GM23338 (cell line): ENCODE results near the gene MAMSTR. TPM values are rescaled to one million over a fixed set of nuclear protein-coding genes. Genes with fewer than 3 reads are reported as not detected.

ENCODE experiments used
- ATAC-seq: fragments of 200-7000 bp; cut with Tn5 transposase; 3 replicates; pipeline ENCODE4 v1.9.1; 2020
- DNase-seq: peaks from one replicate; pipeline ENCODE4 v3.0.0-alpha.2; 2015; ENCODE audit warnings: low spot score
- H2AFZ ChIP-seq: fragments of 200-600 bp; sonication (generic); 2 replicates; pipeline ENCODE4 v1.8.0; 2016; ENCODE audit warnings: antibody characterized with exemption, mild to moderate bottlenecking, moderate library complexity
- H3F3A ChIP-seq: fragments of 200-600 bp; sonication (generic); replicated peaks from 2 replicates; pipeline ENCODE4 v1.8.0; 2017; ENCODE audit warnings: antibody characterized with exemption, mixed run types, low read depth
- H3K27ac ChIP-seq: fragments of 200-600 bp; sonication (generic); 2 replicates; pipeline ENCODE4 v1.6.1; 2016; ENCODE audit warnings: low read depth
- H3K27me3 ChIP-seq: fragments of 200-600 bp; sonication (generic); 2 replicates; pipeline ENCODE4 v1.8.0; 2016; ENCODE audit warnings: mild to moderate bottlenecking, mixed run types, moderate library complexity; ENCODE audit not compliant: insufficient read depth
- H3K36me3 ChIP-seq: fragments of 200-600 bp; sonication (generic); 2 replicates; pipeline ENCODE4 v1.8.0; 2016; ENCODE audit warnings: mild to moderate bottlenecking; ENCODE audit not compliant: insufficient read depth
- H3K4me1 ChIP-seq: fragments of 200-600 bp; sonication (generic); 2 replicates; pipeline ENCODE4 v1.8.0; 2016; ENCODE audit warnings: mild to moderate bottlenecking, moderate library complexity; ENCODE audit not compliant: insufficient read depth
- H3K4me2 ChIP-seq: fragments of 200-600 bp; sonication (generic); 2 replicates; pipeline ENCODE4 v1.7.1; 2017; ENCODE audit warnings: mixed run types
- H3K4me3 ChIP-seq: fragments of 200-600 bp; sonication (generic); 2 replicates; pipeline ENCODE4 v1.6.1; 2016; ENCODE audit warnings: mixed run types
- H3K79me2 ChIP-seq: fragments of 200-600 bp; sonication (generic); replicated peaks from 2 replicates; pipeline ENCODE4 v1.8.0; 2017; ENCODE audit warnings: mild to moderate bottlenecking; ENCODE audit not compliant: insufficient read depth
- H3K9me2 ChIP-seq: fragments of 200-600 bp; sonication (generic); 2 replicates; pipeline ENCODE4 v1.8.0; 2017; ENCODE audit not compliant: insufficient read depth
- H4K20me1 ChIP-seq: fragments of 200-600 bp; sonication (generic); replicated peaks from 2 replicates; pipeline ENCODE4 v1.8.0; 2017; ENCODE audit warnings: mild to moderate bottlenecking; ENCODE audit not compliant: insufficient read depth
- H3K27ac Mint-ChIP-seq: 2 replicates; pipeline ENCODE4 v1.8.0; 2020; ENCODE audit warnings: inconsistent platforms, mild to moderate bottlenecking, moderate library complexity, mixed read lengths
- H3K27me3 Mint-ChIP-seq: 3 replicates; pipeline ENCODE4 v1.8.0; 2022; ENCODE audit warnings: low read depth, mild to moderate bottlenecking, moderate library complexity, mixed read lengths, inconsistent platforms; ENCODE audit not compliant: insufficient read depth, poor library complexity
- H3K36me3 Mint-ChIP-seq: 3 replicates; pipeline ENCODE4 v1.8.0; 2021; ENCODE audit warnings: low read depth, mild to moderate bottlenecking, inconsistent platforms, moderate library complexity, mixed read lengths
- H3K4me1 Mint-ChIP-seq: 3 replicates; pipeline ENCODE4 v1.8.0; 2020; ENCODE audit warnings: mild to moderate bottlenecking, inconsistent platforms, mixed read lengths
- H3K4me3 Mint-ChIP-seq: 3 replicates; pipeline ENCODE4 v1.8.0; 2021; ENCODE audit warnings: moderate library complexity, mild to moderate bottlenecking, inconsistent platforms, mixed read lengths
- H3K9me3 Mint-ChIP-seq: 3 replicates; pipeline ENCODE4 v1.8.0; 2020; ENCODE audit warnings: moderate library complexity, mild to moderate bottlenecking, inconsistent platforms, mixed read lengths
- JUNB ChIP-seq: IDR thresholded peaks from one replicate; pipeline ENCODE4 v1.6.1; 2016; ENCODE audit warnings: antibody characterized with exemption; ENCODE audit not compliant: unreplicated experiment
- POLR2AphosphoS5 ChIP-seq: IDR thresholded peaks from 2 replicates; pipeline ENCODE4 v1.6.1; 2016; ENCODE audit warnings: antibody characterized with exemption, low read depth
- ZNF114 ChIP-seq: fragments of 250-450 bp; sonication (Bioruptor Pico); IDR thresholded peaks from 2 replicates; pipeline ENCODE4 v1.5.0; 2020; ENCODE audit warnings: mild to moderate bottlenecking, moderate library complexity
- ZNF331 ChIP-seq: fragments of 250-450 bp; sonication (Bioruptor Pico); IDR thresholded peaks from 2 replicates; pipeline ENCODE4 v1.5.0; 2020; ENCODE audit warnings: low read depth, mild to moderate bottlenecking, moderate library complexity
- polyA plus RNA-seq: library from polyadenylated mRNA; unstranded; fragments of >200 nt; fragmentation: Nextera tagmentation; extraction: Ambion mirVana; gene quantifications from 2 replicates; pipeline ENCODE4 v1.2.1, GENCODE V29; 2016
- total RNA-seq: library from RNA; depleted of rRNA; stranded (reverse); fragments of >200 nt; shearing (Covaris generic); gene quantifications from 2 replicates; pipeline ENCODE4 v1.2.3, GENCODE V29; 2014
- TF ChIP-seq, protein P1 (sequence below): fragments of 250-450 bp; sonication (Bioruptor Pico); IDR thresholded peaks from 2 replicates; pipeline ENCODE4 v1.5.0; 2020; ENCODE audit warnings: mild to moderate bottlenecking, moderate library complexity

MAMSTR gene
- total and polyA plus RNA-seq, 2 experiments from 2014 or later = 1.9 to 2.0 TPM

DNA sequence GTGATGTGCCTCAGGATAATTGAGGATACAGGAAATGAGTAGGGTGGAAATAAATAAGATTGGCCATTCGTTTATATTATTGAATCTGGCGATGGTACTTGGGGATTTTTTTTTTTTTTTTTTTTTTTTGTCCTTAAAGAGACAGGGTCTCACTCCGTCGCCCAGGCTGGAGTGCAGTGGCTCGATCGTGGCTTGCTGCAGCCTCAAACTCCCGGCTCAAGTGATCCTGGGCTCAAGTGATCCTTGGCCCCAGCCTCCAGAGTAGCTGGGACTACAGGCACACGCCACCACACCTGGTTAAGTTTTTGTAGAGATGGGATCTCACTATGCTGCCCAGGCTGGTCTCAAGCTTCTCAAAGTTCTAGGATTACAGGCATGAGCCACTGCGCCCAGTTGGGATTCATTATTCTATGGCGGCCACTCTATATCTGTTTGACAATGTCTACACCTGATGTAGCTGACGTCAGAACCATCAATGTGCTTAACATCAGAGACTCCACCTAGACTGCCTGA lies 2.7 kb upstream of the MAMSTR start:
- H3K4me2 ChIP-seq = no peak overlapping the region
- DNase-seq = no peak
- peaks cover 3% of the 10 kb centered on the region; the same call in 1 of the 3 replicates for H3K9me3 Mint-ChIP-seq
- no peak overlapping the region for H3K27ac Mint-ChIP-seq
- H3K36me3 ChIP-seq = no peaks in the 10 kb centered on the region
- H3K4me3 Mint-ChIP-seq = peak overlapping the region; percentile 24; the same call in 2 of the 3 replicates
- H3K9me2 ChIP-seq = no peaks in the 10 kb centered on the region
- no peak overlapping the region for H3K27ac ChIP-seq
- no peaks in the 10 kb centered on the region for H3K79me2 ChIP-seq
- peaks cover 27% of the 10 kb centered on the region for H3K4me1 Mint-ChIP-seq
- peaks cover 5% of the 10 kb centered on the region; the same call in 2 of the 3 replicates for H3K36me3 Mint-ChIP-seq
- H3K4me1 ChIP-seq = peaks cover 21% of the 10 kb centered on the region
- H3K4me3 ChIP-seq = no peak overlapping the region
- H3F3A ChIP-seq = 0 out of 2 replicates have a peak, but pooled peaks cover 3% of the 10 kb centered on the region
- no peaks in the 10 kb centered on the region; the same call in 1 of the 2 replicates for H4K20me1 ChIP-seq
- H3K27me3 ChIP-seq = no peaks in the 10 kb centered on the region
- no peak overlapping the region for H2AFZ ChIP-seq
- no peak for ATAC-seq
- peaks cover 17% of the 10 kb centered on the region for H3K27me3 Mint-ChIP-seq
- TF ChIP-seq POLR2AphosphoS5 (no peak), ZNF114 (no peak), ZNF331 (no peak), JUNB (no peak)
- TF ChIP-seq, protein P1, sequence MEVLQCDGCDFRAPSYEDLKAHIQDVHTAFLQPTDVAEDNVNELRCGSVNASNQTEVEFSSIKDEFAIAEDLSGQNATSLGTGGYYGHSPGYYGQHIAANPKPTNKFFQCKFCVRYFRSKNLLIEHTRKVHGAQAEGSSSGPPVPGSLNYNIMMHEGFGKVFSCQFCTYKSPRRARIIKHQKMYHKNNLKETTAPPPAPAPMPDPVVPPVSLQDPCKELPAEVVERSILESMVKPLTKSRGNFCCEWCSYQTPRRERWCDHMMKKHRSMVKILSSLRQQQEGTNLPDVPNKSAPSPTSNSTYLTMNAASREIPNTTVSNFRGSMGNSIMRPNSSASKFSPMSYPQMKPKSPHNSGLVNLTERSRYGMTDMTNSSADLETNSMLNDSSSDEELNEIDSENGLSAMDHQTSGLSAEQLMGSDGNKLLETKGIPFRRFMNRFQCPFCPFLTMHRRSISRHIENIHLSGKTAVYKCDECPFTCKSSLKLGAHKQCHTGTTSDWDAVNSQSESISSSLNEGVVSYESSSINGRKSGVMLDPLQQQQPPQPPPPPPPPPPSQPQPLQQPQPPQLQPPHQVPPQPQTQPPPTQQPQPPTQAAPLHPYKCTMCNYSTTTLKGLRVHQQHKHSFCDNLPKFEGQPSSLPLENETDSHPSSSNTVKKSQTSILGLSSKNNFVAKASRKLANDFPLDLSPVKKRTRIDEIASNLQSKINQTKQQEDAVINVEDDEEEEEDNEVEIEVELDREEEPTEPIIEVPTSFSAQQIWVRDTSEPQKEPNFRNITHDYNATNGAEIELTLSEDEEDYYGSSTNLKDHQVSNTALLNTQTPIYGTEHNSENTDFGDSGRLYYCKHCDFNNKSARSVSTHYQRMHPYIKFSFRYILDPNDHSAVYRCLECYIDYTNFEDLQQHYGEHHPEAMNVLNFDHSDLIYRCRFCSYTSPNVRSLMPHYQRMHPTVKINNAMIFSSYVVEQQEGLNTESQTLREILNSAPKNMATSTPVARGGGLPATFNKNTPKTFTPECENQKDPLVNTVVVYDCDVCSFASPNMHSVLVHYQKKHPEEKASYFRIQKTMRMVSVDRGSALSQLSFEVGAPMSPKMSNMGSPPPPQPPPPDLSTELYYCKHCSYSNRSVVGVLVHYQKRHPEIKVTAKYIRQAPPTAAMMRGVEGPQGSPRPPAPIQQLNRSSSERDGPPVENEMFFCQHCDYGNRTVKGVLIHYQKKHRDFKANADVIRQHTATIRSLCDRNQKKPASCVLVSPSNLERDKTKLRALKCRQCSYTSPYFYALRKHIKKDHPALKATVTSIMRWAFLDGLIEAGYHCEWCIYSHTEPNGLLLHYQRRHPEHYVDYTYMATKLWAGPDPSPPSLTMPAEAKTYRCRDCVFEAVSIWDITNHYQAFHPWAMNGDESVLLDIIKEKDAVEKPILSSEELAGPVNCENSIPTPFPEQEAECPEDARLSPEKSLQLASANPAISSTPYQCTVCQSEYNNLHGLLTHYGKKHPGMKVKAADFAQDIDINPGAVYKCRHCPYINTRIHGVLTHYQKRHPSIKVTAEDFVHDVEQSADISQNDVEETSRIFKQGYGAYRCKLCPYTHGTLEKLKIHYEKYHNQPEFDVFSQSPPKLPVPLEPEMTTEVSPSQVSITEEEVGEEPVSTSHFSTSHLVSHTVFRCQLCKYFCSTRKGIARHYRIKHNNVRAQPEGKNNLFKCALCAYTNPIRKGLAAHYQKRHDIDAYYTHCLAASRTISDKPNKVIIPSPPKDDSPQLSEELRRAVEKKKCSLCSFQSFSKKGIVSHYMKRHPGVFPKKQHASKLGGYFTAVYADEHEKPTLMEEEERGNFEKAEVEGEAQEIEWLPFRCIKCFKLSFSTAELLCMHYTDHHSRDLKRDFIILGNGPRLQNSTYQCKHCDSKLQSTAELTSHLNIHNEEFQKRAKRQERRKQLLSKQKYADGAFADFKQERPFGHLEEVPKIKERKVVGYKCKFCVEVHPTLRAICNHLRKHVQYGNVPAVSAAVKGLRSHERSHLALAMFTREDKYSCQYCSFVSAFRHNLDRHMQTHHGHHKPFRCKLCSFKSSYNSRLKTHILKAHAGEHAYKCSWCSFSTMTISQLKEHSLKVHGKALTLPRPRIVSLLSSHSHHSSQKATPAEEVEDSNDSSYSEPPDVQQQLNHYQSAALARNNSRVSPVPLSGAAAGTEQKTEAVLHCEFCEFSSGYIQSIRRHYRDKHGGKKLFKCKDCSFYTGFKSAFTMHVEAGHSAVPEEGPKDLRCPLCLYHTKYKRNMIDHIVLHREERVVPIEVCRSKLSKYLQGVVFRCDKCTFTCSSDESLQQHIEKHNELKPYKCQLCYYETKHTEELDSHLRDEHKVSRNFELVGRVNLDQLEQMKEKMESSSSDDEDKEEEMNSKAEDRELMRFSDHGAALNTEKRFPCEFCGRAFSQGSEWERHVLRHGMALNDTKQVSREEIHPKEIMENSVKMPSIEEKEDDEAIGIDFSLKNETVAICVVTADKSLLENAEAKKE (CRISPR knock-in tag) = no peak
